CD8-positive, alpha-beta memory T cell (primary cell): Measurements from ENCODE around the gene MIA3. TPM values are rescaled to one million over a fixed set of nuclear protein-coding genes. Genes with fewer than 3 reads are reported as not detected.
A peak's percentile ranks its signal among the peaks of the same experiment; 100 is the strongest.

Source experiments
- CTCF ChIA-PET: fragments of 350-600 bp; sonication (Branson Sonifier 250); formaldehyde crosslinking; loops from one replicate; lab custom pipeline; 2021; ENCODE audit warnings: antibody characterized with exemption; lab: Charles Lee
- POLR2A ChIA-PET: fragments of 350-600 bp; sonication (Branson Sonifier 250); formaldehyde crosslinking; loops from one replicate; lab custom pipeline; 2021; ENCODE audit warnings: antibody characterized with exemption; lab: Charles Lee
- DNase-seq, 5 donors: peaks; one replicate each; pipeline versions ENCODE4 v3.0.0 to v3.0.0-alpha.2; 2020 to 2022; ENCODE audit warnings: mixed read lengths in 1 of 5
- H3K27ac ChIP-seq: one replicate; pipeline ENCODE4 v1.7.0; 2013; ENCODE audit warnings: low read depth, mild to moderate bottlenecking, low read length, moderate library complexity
- H3K27me3 ChIP-seq: 2 replicates; pipeline ENCODE4 v1.7.0; 2013; ENCODE audit warnings: low read length, mild to moderate bottlenecking; ENCODE audit not compliant: insufficient read depth, poor library complexity, severe bottlenecking
- H3K36me3 ChIP-seq: 2 replicates; pipeline ENCODE4 v1.7.0; 2013; ENCODE audit warnings: mild to moderate bottlenecking, low read length, moderate library complexity; ENCODE audit not compliant: insufficient read depth
- H3K4me1 ChIP-seq: 2 replicates; pipeline ENCODE4 v1.7.0; 2013; ENCODE audit warnings: mild to moderate bottlenecking, low read length, moderate library complexity; ENCODE audit not compliant: insufficient read depth
- H3K4me3 ChIP-seq: 2 replicates; pipeline ENCODE4 v1.7.0; 2013; ENCODE audit warnings: mild to moderate bottlenecking, low read length
- H3K9me3 ChIP-seq: 2 replicates; pipeline ENCODE4 v1.7.0; 2013; ENCODE audit warnings: mild to moderate bottlenecking, low read length
- H3K27ac Mint-ChIP-seq, 8 donors: one replicate each; pipeline ENCODE4 v1.8.0; 2020 to 2021; ENCODE audit warnings: mixed read lengths in 8 of 8, mild to moderate bottlenecking in 6 of 8, inconsistent platforms in 3 of 8, moderate library complexity in 3 of 8
- H3K27me3 Mint-ChIP-seq, 2 donors: one replicate each; pipeline ENCODE4 v1.8.0; 2020 to 2021; ENCODE audit warnings: mixed read lengths in 2 of 2, mild to moderate bottlenecking in 1 of 2, moderate library complexity in 1 of 2
- H3K36me3 Mint-ChIP-seq, 3 donors: one replicate each; pipeline ENCODE4 v1.8.0; 2020 to 2021; ENCODE audit warnings: mixed read lengths in 3 of 3, inconsistent platforms in 1 of 3, mild to moderate bottlenecking in 1 of 3
- H3K4me1 Mint-ChIP-seq, 3 donors: one replicate each; pipeline ENCODE4 v1.8.0; 2020 to 2021; ENCODE audit warnings: mixed read lengths in 3 of 3, inconsistent platforms in 1 of 3, mild to moderate bottlenecking in 1 of 3
- H3K4me3 Mint-ChIP-seq, 7 donors: one replicate each; pipeline ENCODE4 v1.8.0; 2020 to 2021; ENCODE audit warnings: mixed read lengths in 7 of 7, mild to moderate bottlenecking in 6 of 7, moderate library complexity in 4 of 7, inconsistent platforms in 2 of 7
- H3K9me3 Mint-ChIP-seq, 5 donors: one replicate each; pipeline ENCODE4 v1.8.0; 2020 to 2022; ENCODE audit warnings: mixed read lengths in 5 of 5, mild to moderate bottlenecking in 3 of 5, moderate library complexity in 2 of 5, inconsistent platforms in 1 of 5
- polyA plus RNA-seq: library from polyadenylated mRNA; unstranded; fragments of 300-500 nt; fragmentation: Illumina TruSeq; gene quantifications from one replicate; pipeline ENCODE4 v1.2.3, GENCODE V29; 2021
- total RNA-seq, 2 experiments: library from RNA; stranded (reverse); gene quantifications; one replicate each; pipeline ENCODE4 v1.2.3, GENCODE V29; 2021

Gene MIA3
- total and polyA plus RNA-seq, 3 experiments from 2014 or later: 35.8 to 69.5 (median 43.2) TPM

GRCh38 chr1:222697826-222698225, 79.9 kb downstream of the MIA3 start:
- no peak overlapping the region for H3K4me3 ChIP-seq
- H3K27ac ChIP-seq: no peak overlapping the region
- H3K27me3 Mint-ChIP-seq: no peaks in the 10 kb centered on the region
- H3K36me3 ChIP-seq: peaks cover 9% of the 10 kb centered on the region
- peaks cover 20 to 46% (median 28%) of the 10 kb centered on the region in 3 donors for H3K4me1 Mint-ChIP-seq
- no peak for DNase-seq
- H3K36me3 Mint-ChIP-seq: peaks cover 0 to 44% (median 8%) of the 10 kb centered on the region in 3 donors
- no peaks in the 10 kb centered on the region for H3K9me3 Mint-ChIP-seq
- POLR2A ChIA-PET: no interaction called here
- H3K9me3 ChIP-seq: no peaks in the 10 kb centered on the region
- no peak overlapping the region for H3K4me3 Mint-ChIP-seq
- no peaks in the 10 kb centered on the region for H3K27me3 ChIP-seq
- no peaks in the 10 kb centered on the region for H3K4me1 ChIP-seq
- CTCF ChIA-PET: no interaction called here
- H3K27ac Mint-ChIP-seq: peak overlapping the region in 3 of 8 donors; percentile 5 to 68 (median 36)

DNA sequence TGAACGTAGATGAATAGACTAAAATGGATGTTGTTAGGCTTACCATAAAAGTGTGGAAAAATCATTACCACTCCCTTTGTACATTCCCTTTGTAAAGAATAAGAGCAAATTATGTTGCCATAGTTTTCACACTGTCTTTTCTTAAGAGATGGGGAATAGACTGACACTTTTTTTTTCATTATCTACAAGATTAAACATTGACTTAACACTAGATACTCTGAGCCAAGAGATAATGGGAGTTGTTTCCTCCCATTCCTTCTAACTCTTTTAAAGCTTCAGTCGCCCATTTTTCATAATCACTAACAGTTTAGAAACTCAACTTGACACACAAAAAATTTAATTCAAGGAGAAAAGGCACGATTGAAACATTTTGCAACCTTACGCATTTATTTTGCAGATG, 84.3 kb downstream of the MIA3 start:
- H3K4me1 Mint-ChIP-seq: peaks cover 36 to 57% (median 47%) of the 10 kb centered on the region in 3 donors

DNA sequence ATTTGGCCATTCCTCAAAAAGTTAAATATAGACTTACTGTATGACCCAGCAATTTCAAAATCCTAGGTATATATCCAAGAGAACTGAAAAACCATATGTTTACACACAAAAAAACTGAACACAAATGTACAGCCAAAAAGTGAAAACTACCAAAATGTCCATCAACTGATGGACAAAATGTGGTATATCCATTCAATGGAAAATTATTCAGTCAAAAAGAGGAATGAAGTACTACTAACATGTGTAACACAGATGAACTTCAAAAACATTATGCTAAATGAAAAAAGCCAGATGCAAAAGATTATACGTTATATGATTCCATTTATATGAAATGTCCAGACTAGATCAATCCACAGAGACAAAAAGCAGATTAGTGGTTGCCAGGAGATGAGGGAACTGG, 86.4 kb downstream of the MIA3 start:
- Histone ChIP-seq H3K4me1 (peaks cover 12% of the 10 kb centered on the region), H3K27ac (no peak overlapping the region), H3K36me3 (peaks cover 19% of the 10 kb centered on the region), H3K27me3 (no peaks in the 10 kb centered on the region), H3K9me3 (no peaks in the 10 kb centered on the region), H3K4me3 (no peak overlapping the region)
- Mint-ChIP-seq H3K27me3 (no peaks in the 10 kb centered on the region), H3K9me3 (no peaks in the 10 kb centered on the region), H3K4me1 (peaks cover 42 to 65% (median 48%) of the 10 kb centered on the region in 3 donors), H3K4me3 (peak overlapping the region in 1 of 7 donors; percentile 4), H3K36me3 (peaks cover 11 to 63% (median 11%) of the 10 kb centered on the region in 3 donors), H3K27ac (peak overlapping the region in 2 of 8 donors; percentile 61 to 63)
- POLR2A ChIA-PET: no interaction called here
- DNase-seq: no peak
- CTCF ChIA-PET: no interaction called here

More for the DNA sequence above, 84.3 kb downstream of the MIA3 start:
- Histone ChIP-seq H3K36me3 (peaks cover 19% of the 10 kb centered on the region), H3K27ac (no peak overlapping the region), H3K27me3 (no peaks in the 10 kb centered on the region), H3K4me3 (no peak overlapping the region), H3K4me1 (peaks cover 5% of the 10 kb centered on the region), H3K9me3 (no peaks in the 10 kb centered on the region)
- Mint-ChIP-seq H3K27ac (peak overlapping the region in 1 of 8 donors; percentile 52), H3K4me3 (no peak overlapping the region), H3K27me3 (no peaks in the 10 kb centered on the region), H3K9me3 (no peaks in the 10 kb centered on the region), H3K36me3 (peaks cover 11 to 60% (median 13%) of the 10 kb centered on the region in 3 donors)
- POLR2A ChIA-PET: no interaction called here
- CTCF ChIA-PET: no interaction called here
- no peak for DNase-seq

DNA sequence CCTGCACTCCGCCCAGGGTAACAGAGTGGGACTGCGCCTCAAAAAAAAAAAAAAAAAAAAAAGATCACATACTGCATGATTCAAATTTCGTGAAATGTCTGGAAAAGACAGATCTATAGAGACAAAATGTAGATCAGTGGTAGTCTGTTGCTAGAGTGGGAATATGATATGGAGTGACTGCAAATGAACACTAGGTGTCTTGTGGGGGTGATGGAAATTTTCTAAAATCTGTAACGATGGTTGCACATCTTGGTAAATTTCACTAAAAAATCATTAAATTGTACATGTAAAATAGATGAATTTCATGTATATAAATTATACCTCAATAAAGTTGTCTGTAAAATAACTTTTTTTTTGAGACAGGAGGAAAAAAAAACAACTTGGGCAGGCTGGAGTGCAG, 88.9 kb downstream of the MIA3 start:
- POLR2A ChIA-PET: no interaction called here
- no peaks in the 10 kb centered on the region for H3K27me3 ChIP-seq
- no peak overlapping the region for H3K4me3 ChIP-seq
- Mint-ChIP-seq H3K36me3 (peaks cover 9 to 62% (median 11%) of the 10 kb centered on the region in 3 donors), H3K27me3 (no peaks in the 10 kb centered on the region), H3K4me3 (no peak overlapping the region), H3K4me1 (peaks cover 62 to 85% (median 69%) of the 10 kb centered on the region in 3 donors), H3K9me3 (no peaks in the 10 kb centered on the region), H3K27ac (no peak overlapping the region)
- H3K27ac ChIP-seq: no peak overlapping the region
- no peaks in the 10 kb centered on the region for H3K9me3 ChIP-seq
- peaks cover 19% of the 10 kb centered on the region for H3K36me3 ChIP-seq
- no peak for DNase-seq
- H3K4me1 ChIP-seq: peaks cover 27% of the 10 kb centered on the region
- CTCF ChIA-PET: no interaction called here

DNA sequence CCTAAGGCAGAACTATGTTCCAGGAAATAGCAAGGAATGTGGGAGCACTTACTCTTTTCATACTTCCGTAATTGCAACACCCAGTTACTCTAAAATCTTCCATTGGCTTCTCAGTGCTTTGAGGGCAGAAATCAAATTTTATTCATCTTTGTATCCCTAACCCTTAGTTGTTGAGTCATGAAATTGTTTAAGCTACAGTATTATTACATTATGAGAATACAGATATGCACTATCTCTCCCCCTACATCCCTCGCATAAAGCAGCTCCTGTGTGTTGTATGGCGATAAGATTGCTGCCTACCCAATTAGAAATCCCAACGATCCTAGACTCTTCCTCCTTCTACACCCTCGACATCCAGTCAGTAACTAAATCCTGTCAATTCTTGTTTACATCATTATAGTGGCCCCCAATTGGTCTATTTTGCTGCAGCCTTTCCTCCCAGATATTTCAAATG, 91.8 kb downstream of the MIA3 start:
- CTCF ChIA-PET: no interaction called here
- peaks cover 36% of the 10 kb centered on the region for H3K4me1 ChIP-seq

DNA sequence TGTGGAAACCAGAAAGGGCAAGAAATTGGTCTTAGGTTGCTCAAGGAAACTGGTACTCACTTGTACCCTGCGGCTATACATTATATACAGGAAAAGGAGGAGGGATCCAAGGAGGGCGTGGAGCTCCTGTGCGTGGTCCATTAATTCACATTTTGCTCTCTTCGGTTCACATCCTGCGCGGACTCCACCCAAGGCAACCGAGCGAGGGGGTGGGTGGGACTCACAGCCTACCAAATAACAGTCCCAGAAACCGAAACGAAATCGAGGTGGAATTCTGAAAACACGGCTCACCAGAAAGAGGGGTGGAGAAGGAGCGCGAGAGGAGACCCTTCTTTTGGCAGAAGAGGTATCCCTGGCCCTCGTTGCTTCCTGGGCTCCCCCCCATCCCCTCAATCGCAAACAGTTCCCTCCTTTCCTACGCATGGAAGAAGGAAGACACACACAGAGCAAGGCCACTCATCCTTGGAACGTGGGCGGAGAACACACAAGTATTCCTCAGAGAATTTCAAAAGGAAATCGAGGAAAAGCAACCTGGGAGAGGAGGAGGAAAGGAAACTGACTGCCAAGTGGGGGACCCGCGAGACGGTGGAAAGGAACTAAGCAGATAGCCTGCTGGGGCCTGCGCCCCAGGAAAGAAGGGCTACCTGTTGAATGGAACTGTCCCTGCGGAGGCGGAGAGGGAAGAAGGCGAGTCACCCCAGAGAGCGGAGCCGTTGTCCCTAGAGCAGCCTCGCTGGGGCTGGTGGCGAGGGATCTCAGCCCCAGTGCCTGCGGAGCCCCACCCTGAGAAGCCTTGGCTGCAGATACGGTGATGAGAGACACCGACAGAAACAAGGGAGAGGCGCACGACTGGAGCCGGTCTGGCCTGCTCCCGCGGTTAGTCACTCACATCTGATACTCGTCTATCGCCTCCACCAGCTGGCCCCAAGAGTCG, 93.7 kb downstream of the MIA3 start:
- CTCF ChIA-PET: interaction anchor here (1.1 to 1.8 kb wide), 4 partner anchors 54 to 77 kb away, joined by 4 to 5 read pairs (median 4); no protein-coding TSS in a partner anchor
- Mint-ChIP-seq H3K27me3 (no peaks in the 10 kb centered on the region), H3K27ac (peak overlapping the region; percentile 98 to 100 (median 100)), H3K9me3 (no peaks in the 10 kb centered on the region), H3K4me1 (peaks cover 50 to 62% (median 60%) of the 10 kb centered on the region in 3 donors), H3K4me3 (peak overlapping the region; percentile 92 to 99 (median 97)), H3K36me3 (peaks cover 0 to 59% (median 5%) of the 10 kb centered on the region in 3 donors)
- H3K4me3 ChIP-seq: peak overlapping the region; percentile 90
- peaks cover 34% of the 10 kb centered on the region for H3K4me1 ChIP-seq
- POLR2A ChIA-PET: interaction anchor here (0.9 to 1.8 kb wide), 5 partner anchors 10 to 77 kb away, joined by 3 to 50 read pairs (median 7); no protein-coding TSS in a partner anchor
- peaks cover 5% of the 10 kb centered on the region for H3K36me3 ChIP-seq
- peak; percentile 47 to 70 (median 57) for DNase-seq
- H3K27ac ChIP-seq: peak overlapping the region; percentile 92
- H3K9me3 ChIP-seq: no peaks in the 10 kb centered on the region
- no peaks in the 10 kb centered on the region for H3K27me3 ChIP-seq

More for the DNA sequence above, 91.8 kb downstream of the MIA3 start:
- Mint-ChIP-seq H3K27ac (peak overlapping the region in 7 of 8 donors; percentile 1 to 100 (median 44)), H3K36me3 (peaks cover 6 to 57% (median 8%) of the 10 kb centered on the region in 3 donors), H3K4me3 (peak overlapping the region; percentile 7 to 99 (median 97)), H3K4me1 (peaks cover 59 to 71% (median 68%) of the 10 kb centered on the region in 3 donors), H3K27me3 (no peaks in the 10 kb centered on the region), H3K9me3 (no peaks in the 10 kb centered on the region)
- Histone ChIP-seq H3K27ac (no peak overlapping the region), H3K27me3 (no peaks in the 10 kb centered on the region), H3K4me3 (no peak overlapping the region), H3K9me3 (no peaks in the 10 kb centered on the region), H3K36me3 (no peaks in the 10 kb centered on the region)
- POLR2A ChIA-PET: no interaction called here
- DNase-seq: no peak

DNA sequence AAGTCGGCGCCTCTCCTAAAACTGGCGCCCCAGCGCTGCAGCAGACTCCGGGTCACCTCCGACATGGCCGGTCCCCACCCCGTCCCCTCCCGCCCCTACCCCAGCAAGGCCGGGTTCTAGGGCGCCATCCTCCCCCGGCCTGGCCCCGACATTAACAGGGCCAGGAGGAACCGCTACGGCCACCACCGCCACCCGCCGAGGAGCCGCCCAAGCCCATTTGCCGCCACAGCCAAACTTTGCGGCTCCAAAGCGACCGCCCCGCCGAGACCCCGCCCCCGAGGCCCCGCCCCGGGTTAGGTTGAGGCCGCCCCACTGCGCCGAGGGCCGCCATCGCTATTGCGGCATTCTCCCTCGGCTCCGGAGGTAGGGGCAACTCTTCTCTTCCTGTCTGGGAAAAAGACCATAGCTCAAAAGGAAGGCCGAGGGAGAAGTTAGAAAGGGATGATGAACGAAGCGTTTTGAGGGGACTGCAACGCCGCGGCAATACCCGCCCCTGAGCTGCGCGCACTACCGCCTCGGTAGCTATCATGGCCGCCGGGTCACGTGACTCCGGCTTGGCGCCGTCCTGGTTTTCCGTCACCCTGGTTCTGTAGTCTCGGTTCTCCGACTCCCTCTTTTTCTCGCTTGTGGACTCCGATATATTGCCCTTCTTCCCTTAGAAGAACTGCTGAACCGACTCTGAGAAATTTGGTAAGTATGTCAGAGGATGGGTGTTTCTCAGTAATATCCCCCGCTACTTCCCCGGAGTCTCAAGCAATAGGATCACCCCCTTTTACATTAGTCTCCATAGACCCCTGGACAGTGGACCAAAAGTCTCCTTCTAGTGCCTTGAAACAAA, 94.6 kb downstream of the MIA3 start, which contains the start of the genes AIDA and BROX:
Gene AIDA (minus strand): TSS at position 239 of the 838 bp plus-strand sequence. CDS start 174 bp downstream, at position 65.
Gene BROX (plus strand): TSS at position 312 of the 838 bp plus-strand sequence. CDS start 3,136 bp downstream, outside the sequence.
- H3K4me3 Mint-ChIP-seq: peak within 1 kb of the TSS; percentile 92 to 99 (median 97)
- peak within 1 kb of the TSS; percentile 99 to 100 (median 100) for H3K27ac Mint-ChIP-seq
- peak; percentile 91 to 95 (median 93) for DNase-seq
- ChIA-PET CTCF (interaction anchor here (0.9 to 1.8 kb wide), 7 partner anchors 52 to 78 kb away, joined by 3 to 5 read pairs (median 4); no protein-coding TSS in a partner anchor), POLR2A (interaction anchor here (0.6 to 1.8 kb wide), 15 partner anchors 10 to 970 kb away, joined by 3 to 50 read pairs (median 4); partner anchors contain the start of genes DUSP10 and TAF1A)
- peaks cover 51 to 63% (median 61%) of the 10 kb centered on the region in 3 donors for H3K4me1 Mint-ChIP-seq
- Histone ChIP-seq H3K27ac (peak within 1 kb of the TSS; percentile 92), H3K9me3 (no peaks in the 10 kb centered on the region), H3K36me3 (peaks cover 7% of the 10 kb centered on the region), H3K4me1 (peaks cover 29% of the 10 kb centered on the region), H3K4me3 (peak within 1 kb of the TSS; percentile 96), H3K27me3 (no peaks in the 10 kb centered on the region)
- H3K36me3 Mint-ChIP-seq: peaks cover 0 to 64% (median 7%) of the 10 kb centered on the region in 3 donors
- no peaks in the 10 kb centered on the region for H3K27me3 Mint-ChIP-seq
- no peaks in the 10 kb centered on the region for H3K9me3 Mint-ChIP-seq
